ENCODE measurements around the gene NOXA1.
"Not testable (repeated sequence)": the region's sequence is repeated elsewhere in the genome, so short reads cannot be mapped to it uniquely, and the experiment has no call there.

Gene NOXA1

DNA sequence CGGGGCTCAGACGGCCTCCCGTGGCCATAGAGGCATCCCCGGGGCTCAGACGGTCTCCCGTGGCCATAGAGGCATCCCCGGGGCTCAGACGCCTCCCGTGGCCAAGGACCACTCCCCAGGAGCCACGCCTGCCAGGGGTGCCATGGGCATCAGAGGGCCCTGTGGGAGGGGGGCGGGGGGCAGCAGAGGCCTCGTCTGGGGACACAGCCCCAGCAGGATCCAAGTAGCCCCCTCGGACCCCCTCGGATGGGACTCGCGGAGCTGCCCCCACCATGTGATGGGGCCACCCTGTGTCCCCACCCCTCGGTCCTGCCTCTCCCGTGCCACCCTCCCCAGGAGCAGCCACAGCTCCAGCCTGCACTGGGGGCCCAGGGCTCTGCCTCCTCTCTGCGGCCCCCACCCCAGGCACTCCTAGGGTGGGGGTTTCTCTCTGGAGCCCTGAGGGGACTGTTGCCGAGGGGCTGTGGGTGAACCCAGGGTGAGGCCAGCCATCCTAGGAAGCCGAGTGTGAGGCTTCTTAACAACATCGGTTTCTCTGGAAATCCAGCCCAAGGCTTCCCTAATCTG lies 15.5 kb downstream of the NOXA1 start:
- no peak for DNase-seq (ENCODE audit: low read depth)

DNA sequence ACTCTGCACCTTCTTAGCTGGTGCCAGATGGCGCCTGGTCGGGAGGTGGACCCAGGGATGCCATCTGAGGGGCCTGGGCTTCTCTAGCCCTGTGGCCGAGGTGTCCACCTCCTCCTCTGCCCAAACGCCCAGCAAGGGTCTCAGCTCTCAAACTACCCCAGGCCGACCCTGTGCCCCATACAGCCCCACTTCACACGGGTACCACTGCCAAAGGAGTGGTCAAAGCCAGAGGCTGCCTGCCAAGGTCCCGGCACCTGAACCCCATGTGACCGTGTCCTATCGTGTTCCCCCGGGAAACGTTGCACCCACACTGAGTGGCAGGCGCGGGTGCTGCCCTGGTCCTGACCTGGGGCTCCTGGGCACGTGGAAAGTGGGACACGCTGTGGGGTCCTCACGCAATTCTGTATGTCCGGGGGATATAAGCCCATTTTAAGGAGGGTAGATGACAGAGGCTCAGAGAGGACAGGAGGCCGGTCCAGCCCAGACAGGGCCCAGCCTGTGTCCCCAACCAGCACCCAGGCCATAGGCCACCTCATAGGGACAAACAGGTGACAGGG lies 16.0 kb downstream of the NOXA1 start:
- no peak for DNase-seq (ENCODE audit: low read depth)

DNA sequence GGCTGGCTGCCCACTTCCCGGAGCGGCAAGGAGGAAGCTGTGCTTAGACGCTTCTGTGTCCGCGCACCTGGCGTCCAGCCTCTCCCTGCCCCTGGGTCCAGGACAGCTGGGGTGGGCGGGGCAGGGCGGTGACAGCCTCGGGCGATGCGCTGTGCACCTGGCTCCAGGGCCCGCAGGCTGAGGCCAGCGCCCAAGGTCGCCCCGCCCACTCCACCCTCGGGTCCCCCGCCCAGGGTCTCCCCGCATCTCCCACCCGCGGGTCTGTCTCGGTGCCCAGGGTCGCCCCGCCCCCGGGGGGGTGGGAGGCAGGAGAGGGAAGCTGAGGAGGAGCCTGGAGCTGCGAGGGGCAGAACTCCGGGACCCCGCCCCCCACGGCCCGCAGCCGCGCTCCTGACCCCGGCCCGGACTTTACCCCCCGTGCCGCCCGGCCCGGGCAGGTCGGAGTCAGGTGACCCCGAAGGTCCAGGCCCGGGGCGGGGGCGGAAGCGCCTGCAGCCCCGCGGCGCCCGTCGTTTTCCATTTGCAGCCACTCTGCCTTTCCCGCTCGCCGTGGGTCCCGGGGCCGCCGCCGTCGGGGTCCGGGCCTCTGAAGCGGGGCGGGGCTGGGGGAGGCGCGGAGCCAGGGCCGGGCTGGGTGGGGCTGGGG lies 18.2 kb downstream of the NOXA1 start, which contains the start of gene ENTPD8:
Gene ENTPD8, minus strand, starts transcription at position 69 of the 646 bp plus-strand sequence. CDS start 3,072 bp downstream, outside the sequence.
- DNase-seq (ENCODE audit: low read depth): no peak

DNA sequence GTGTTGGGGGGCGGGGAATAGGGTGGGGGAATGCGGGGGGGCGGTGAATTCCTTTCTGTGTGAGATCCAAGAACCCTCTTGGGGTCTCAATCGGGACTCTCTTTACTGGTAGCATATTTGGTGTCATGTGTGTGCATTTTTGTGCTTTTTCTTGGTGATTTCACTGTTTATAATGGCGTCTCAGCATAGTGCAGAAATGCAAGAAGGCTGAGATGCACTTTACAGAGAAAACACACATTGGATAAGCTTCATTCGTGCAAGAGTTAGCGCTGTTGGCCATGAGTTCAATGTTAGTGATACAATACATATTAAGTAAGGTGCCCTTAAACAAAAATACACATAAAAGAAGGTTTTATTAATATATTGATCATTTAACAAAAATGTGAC lies 18.7 kb downstream of the NOXA1 start:
- no peak for DNase-seq (ENCODE audit: low read depth)

DNA sequence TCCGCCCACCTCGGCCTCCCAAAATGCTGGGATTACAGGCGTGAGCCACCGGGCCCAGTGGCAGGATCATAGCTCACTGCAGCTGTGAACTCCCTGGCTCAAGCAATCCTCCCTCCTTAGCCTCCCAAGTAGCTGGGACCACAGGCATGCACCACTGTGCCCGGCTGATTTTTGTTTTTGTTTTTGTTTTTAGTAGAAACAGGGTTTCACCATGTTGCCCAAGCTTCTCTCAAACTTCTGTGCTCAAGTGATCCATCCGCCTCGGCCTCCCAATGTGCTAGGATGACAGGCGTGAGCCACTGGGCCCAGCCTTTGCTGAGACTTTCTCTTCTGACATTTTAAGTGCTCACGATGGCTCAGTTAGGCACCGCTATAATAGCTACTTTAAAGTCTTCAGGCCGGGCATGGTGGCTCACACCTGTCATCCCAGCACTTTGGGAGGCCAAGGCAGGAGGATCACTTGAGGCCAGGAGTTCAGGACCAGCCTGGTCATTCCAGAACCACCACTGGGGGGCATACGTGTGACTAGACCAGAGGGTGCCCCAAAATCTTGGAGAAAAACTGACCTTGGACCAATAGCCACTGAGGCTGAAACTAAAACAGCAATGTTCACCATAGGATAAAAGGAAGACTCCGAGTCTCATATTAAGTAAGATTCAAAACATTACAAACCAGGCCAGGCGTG lies 21.1 kb downstream of the NOXA1 start:
- no peak for DNase-seq (ENCODE audit: low read depth)

DNA sequence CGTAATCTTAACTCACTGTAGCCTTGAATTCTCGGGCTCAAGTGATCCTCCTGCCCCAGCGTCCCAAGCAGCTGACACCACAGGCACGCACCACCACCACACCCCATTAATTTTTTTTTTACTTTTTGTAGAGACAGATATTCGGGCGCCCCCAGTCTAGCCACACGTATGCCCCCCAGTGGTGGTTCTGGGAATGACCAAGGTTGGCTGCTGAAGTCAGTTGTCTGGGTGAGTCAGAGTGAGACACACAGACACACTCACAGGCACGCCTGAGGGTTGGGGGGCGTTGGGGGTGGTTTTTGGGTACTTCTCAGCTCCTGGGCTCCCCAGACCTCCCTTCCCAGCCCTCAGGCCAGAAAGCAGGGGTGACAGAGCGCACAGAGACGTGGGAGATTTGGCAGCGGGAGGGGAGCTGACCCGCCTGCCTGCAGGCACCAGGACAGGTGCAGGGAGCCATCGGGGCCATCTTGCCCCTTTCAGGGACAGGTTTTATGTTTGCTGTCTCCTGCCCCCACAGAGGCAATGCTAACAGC lies 22.1 kb downstream of the NOXA1 start:
- DNase-seq (ENCODE audit: low read depth): peak; percentile 50

DNA sequence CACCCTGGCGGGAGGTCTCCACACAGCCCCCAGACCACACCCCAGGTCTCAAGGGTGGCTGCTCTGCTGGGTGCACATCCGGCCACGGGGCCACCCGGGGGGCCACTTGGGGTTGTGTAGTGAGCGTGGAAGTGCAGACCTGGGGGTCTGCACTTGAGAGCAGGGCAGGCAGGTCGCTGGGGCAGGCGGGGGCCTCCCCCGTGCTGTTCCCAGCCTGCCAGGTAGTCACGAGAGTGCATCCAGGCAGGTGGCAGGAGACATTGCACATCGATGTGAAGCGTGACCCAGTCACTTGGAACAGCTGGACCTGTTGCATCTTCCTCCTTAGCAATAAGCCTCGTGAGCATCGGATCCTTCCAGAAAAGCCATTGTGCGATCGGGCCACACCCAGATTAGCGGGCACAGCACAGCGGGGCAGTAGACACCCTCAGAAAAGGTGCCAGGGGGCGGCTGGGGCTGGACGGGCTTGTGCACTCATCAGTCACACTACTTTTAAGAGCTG lies 22.8 kb downstream of the NOXA1 start:
- no peak for DNase-seq (ENCODE audit: low read depth)

DNA sequence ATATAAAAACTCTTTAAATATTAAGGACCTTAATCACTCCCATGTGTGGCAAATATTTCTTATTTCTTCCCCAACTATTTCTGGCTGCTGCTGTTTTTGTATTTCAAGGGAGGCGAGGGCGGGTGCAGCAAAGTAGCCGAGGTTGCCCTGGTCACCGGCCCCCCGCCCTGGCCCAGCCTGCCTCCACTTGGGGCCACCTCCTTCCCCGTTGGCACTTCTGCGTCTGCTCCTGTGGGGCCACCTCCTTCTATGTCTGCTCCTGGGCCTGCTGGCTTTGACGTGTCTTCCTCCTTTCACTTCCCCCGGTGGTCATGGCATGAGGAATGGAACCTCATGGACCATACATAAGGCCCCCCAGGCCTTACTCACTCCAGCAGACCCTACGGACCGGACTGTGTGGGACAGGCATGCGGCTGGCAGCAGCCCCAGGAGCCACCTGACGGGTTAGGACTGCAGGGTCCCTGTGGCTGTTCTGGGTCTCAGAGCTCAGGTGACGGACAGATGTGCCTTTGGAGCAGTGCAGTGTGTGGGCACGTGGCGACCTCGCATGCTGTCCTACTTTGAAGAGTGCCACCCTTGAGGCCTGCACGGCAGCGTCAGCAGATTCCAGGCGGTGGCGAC lies 23.8 kb downstream of the NOXA1 start:
- peak; percentile 62 for DNase-seq (ENCODE audit: low read depth)

DNA sequence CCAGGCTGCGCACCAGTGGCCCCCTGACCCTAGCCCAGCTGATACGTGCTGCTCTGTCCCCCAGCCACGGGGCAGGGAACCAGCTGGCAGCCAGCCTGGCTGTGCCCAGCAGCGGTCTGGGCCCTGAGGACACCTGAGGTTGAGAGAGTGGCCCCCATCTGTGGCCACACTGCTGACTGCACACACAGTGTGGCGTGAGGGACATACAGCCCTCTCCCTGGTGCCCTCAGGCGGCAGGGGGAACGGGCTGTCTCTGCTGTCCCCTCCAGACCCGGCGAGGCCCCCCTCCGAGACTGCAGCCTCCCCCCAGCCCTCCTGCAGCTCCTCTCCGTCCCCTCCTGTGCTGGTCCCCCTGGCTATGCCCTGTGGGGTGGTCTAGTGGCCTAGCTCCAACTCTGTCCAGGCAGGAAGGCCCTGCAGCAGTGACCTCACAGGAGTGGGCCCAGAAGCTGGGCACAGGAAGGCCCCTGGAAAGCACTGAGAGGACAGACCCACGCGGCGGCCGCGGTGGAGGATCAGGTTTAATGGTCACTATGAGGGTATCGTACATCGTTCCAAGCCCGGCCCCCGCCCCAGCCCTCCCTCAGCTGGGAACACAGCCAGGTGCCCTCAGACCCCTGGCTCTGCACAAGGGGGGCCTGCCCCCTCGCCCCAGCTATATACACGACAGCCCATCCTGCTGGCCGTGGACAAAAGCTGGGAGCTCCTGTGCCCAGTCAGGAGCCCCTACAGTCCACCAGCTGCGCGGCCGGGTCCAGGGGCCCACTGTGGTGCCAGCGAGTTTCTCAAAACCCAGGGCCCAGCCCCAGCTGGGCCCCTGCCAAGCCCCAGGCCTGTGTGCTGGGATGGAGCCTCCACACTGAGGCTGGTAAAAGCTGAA lies 24.8 kb downstream of the NOXA1 start:
- DNase-seq (ENCODE audit: low read depth): no peak

DNA sequence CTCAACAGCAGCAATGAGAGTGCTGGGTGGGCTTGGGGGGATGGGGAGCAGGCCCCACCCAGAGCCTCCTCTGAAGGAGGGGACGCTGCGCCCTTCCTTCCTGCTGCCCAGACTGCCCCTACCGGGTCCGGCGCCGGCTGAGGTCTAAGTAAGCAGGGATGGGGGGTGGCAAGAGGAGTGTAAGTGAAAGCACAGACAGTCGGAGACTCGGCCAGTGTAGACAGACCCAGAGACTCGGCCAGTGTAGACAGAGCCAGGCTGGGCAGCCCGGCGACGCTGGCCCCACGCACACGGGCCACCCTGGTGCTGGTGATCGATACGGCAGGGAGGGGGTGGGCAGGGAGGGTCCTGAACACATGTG lies 25.4 kb downstream of the NOXA1 start:
- DNase-seq (ENCODE audit: low read depth): no peak

DNA sequence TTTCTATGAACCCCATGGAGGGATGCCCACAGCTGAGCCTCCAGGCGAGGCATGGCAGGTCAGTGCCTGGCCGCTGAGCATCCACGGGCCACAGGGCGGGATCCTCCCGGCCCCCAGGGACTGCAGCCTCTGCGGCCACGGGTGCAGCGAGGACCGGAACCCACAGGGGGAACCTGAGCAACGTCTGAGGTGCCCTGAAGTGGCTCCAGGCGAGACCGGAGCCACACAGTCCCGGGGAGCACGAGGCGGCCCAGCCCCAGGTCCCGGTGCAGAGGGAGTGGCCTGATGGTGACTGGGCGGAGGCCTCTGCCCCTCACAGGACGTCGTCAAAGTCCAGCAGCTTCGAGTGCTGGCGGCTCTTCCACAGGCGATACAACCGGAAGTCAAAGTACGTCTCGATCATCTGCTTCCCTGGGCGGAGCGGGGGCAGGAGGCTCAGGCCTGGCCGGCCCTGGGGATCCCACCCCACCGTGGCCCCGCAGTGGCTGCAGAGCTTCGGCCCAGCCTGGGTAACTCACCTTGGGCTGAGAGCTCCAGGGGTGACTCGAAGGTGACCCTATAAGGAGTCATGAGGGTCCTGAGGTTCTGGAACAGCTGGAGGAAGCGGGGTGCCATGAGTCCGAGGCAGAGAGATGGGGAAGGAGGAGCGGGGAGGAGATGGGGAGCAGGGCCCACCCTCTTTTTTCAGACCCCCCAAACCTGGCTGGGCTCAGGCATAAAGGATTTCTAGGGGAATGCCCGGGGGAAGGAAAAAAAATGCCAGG lies 26.1 kb downstream of the NOXA1 start:
- no peak for DNase-seq (ENCODE audit: low read depth)

DNA sequence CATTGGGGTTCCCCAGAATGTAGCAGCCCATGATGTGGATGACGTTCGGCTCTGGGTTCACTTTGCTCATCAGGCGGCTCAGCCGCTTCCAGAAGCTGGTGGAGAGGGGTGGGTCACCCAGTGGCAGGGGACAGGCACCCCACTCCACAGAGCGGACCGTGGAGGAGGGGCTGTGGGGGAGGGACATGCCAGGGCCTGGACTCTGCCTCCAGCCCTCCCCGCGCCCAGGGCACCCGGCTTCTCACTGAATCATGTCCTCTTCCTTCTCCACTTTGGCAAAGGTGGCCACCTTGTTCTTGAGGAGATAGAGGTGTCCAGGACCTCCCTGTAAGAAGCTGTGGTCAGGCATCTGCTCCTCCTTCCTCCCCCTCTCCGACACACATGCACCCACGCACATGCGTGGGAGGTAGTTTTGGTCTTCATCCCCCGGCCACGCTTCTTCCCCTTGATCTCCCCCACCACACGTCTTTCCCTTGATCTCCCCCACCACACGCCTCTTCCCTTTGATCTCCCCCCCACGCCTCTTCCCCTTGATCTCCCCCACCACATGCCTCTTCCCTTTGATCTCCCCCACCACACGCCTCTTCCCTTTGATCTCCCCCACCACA lies 26.8 kb downstream of the NOXA1 start:
- DNase-seq (ENCODE audit: low read depth): no peak

DNA sequence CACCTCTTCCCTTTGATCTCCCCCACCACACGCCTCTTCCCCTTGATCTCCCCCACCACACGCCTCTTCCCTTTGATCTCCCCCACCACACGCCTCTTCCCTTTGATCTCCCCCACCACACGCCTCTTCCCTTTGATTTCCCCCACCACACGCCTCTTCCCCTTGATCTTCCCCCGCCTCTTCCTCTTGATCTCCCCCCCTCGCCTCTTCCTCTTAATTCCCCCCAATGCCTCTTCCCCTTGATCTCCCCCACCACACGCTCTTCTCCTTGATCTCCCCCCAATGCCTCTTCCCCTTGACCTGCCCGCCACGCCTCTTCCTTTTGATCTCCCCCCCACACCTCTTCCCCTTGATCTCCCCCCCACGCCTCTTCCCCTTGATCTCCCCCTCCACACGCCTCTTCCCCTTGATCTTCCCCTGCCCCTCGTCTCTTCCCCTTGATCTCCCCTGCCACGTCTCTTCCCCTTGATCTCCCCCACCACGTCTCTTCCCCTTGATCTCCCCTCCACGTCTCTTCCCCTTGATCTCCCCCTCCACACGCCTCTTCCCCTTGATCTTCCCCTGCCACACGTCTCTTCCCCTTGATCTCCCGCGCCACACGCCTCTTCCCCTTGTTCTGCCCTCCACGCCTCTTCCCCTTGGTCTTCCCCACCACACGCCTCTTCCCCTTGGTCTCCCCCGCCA lies 27.5 kb downstream of the NOXA1 start:
- DNase-seq (ENCODE audit: low read depth): not testable (repeated sequence)

DNA sequence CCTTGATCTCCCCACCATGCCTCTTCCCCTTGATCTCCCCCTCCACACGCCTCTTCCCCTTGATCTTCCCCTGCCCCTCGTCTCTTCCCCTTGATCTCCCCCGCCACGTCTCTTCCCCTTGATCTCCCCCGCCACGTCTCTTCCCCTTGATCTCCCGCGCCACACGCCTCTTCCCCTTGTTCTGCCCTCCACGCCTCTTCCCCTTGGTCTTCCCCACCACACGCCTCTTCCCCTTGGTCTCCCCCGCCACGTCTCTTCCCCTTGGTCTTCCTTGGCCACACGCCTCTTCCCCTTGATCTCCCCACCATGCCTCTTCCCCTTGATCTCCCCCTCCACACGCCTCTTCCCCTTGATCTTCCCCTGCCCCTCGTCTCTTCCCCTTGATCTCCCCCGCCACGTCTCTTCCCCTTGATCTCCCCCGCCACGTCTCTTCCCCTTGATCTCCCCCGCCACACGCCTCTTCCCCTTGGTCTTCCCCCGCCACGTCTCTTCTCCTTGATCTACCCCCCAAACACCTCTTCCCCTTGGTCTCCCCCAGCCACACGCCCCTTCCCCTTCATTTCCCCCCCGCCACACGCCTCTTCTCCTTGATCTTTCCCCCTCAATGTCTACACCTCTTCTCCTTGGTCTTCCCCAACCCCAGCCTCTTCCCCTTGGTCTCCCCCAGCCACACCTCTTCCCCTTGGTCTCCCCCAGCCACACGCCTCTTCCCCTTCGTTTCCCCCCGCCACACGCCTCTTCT lies 28.2 kb downstream of the NOXA1 start:
- DNase-seq (ENCODE audit: low read depth): not testable (repeated sequence)

DNA sequence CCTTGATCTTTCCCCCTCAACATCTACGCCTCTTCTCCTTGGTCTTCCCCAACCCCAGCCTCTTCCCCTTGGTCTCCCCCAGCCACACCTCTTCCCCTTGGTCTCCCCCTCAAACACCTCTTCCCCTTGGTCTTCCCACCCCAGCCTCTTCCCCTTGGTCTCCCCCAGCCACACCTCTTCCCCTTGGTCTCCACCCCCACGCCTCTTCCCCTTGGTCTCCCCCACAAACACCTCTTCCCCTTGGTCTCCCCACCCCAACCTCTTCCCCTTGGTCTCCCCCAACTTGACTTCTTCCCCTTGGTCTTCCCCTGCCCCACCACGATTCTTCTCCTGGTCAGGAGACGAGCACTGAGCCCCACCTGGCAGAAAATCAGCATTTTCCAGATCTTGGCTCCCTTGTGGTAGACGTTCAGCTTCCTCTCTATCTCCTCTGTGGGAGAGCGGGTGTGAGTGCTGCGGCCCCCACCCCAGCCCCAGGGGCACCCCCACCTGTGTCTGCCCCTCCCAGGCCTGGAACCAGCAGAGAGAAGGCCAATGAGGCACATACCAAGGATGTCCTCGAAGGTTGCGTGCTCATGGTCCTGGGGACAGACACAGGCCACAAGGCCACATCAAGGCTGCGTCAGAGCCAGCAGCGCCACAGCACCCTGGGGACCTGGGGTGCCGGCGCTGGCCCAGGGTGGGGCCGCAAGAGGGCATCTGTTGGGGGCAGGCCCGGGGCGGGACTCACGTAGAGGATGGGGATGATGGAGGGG lies 29.0 kb downstream of the NOXA1 start:
- DNase-seq (ENCODE audit: low read depth): no peak

DNA sequence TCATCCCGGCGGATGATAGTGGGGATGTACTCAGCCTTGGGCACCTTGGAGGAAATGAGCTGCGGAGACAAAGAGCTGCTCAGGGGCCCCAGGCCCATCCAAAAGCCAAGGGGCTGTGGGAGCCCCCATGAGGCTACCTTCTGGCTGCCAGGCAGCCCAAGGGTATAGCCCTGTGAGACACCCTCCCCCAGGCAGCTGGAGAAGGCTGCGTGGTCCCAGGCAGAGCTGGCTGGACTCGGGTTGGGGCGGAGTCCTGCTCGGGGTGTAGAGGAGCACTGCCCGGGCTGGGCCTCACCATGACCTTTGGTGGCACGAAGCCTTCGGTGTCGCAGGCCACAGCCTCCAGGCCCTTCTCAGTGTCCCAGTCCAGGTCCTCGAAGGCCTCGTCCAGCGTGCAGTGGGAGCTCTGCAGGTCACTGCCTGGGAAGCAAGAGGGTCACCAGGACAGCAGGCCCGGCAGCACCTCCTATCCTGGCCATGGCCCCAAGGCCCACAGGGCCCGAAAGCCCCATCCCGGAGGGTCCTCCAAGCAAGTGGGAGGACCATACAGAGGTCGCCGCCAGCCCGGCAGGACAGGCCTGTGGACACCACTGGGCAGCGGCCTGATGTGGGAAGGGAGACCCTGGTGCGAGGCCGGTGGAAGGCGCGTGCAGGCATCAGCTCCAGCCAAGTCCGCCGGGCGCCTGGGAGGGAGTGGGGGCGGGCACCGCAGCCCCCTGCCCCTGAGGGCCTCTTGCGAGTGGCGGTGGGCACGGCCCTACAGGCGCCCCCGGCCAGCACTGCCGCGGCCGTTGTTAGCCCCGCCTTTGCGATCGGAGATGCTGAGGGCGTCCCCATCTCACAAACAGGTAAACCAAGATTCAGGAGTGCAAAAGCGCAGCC lies 29.8 kb downstream of the NOXA1 start:
- DNase-seq (ENCODE audit: low read depth): no peak

DNA sequence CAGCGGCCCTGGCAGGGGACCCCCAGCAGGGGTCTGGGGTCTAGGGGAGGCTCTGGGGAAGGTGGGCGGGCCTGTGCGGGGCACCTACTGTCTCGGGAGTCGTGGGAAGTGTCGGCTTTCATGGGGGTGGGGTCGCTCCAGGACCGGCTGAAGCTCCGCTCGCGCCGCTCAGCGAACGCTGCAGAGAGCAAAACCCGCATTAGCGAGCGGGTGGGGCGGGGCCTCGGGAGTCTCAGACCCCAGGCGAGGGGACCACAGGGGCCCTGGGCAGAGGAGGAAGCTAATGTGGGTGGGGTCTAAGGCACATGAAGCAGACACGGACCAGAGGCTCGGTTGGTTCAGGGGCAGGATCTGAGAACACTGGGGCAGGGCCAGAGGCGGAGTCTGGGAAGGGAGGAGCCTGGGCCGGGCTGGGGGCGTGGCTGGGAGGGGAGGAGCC lies 30.5 kb downstream of the NOXA1 start:
- DNase-seq (ENCODE audit: low read depth): peak; percentile 69

Measured in fibroblast of gingiva (primary cell).